ENCODE data around the gene VNN1. TPM values are rescaled to one million over a fixed set of nuclear protein-coding genes. Genes with fewer than 3 reads are reported as not detected.

Gene VNN1
- 0.33 TPM for total RNA-seq
- 2.2 TPM for polyA plus RNA-seq
- long read RNA-seq, donor 1, result 0 reads
- long read RNA-seq, donor 2, result 0 reads
- long read RNA-seq, donor 3, result 0 reads
- long read RNA-seq, donor 4, result 0 reads
- long read RNA-seq, donor 5, result 0 reads
- long read RNA-seq, donor 6, result 0 reads
- long read RNA-seq, donor 7, result 0 reads
- long read RNA-seq, donor 8, result 0 reads
- long read RNA-seq, donor 9, result 0 reads
- long read RNA-seq, donor 10, result 0 reads

GRCh38 chr6:132713352-132714134 lies at the start of gene VNN1:
Gene VNN1 (minus strand): TSS chr6:132714055. CDS start chr6:132714035, 20 bp downstream.
- no peak for DNase-seq (ENCODE audit: low read depth in 6 of 9, low spot score in 9 of 9)
- Histone ChIP-seq H3K27ac (ENCODE audit: low read depth in 1 of 2, low read length in 1 of 2) (no peak within 1 kb of the TSS), H3K4me1 (ENCODE audit: control insufficient read depth in 2 of 2, insufficient read depth in 2 of 2, low read length in 2 of 2) (no peaks in the 10 kb centered on the region), H3K36me3 (ENCODE audit: control insufficient read depth in 2 of 2, insufficient read depth in 2 of 2, low read length in 1 of 2) (no peaks in the 10 kb centered on the region), H3K4me3 (ENCODE audit: low read length in 2 of 2) (no peak within 1 kb of the TSS), H3K27me3 (ENCODE audit: control insufficient read depth in 2 of 2, insufficient read depth in 1 of 2, low read length in 1 of 2) (no peaks in the 10 kb centered on the region), H3K9me3 (ENCODE audit: control insufficient read depth in 2 of 2, insufficient read depth in 1 of 2, low read length in 1 of 2) (no peaks in the 10 kb centered on the region)
- WGBS, result 30% methylated on average over 8 of the region's 8 CpGs

GRCh38 chr6:132763269-132763668 lies 49.4 kb upstream of the VNN1 start:
- 29% methylated on average over 2 of the region's 2 CpGs for WGBS
- Histone ChIP-seq H3K27ac (ENCODE audit: low read depth in 1 of 2, low read length in 1 of 2) (peak overlapping the region in 1 of 2 donors; percentile 52), H3K4me1 (ENCODE audit: control insufficient read depth in 2 of 2, insufficient read depth in 2 of 2, low read length in 2 of 2) (no peaks in the 10 kb centered on the region), H3K4me3 (ENCODE audit: low read length in 2 of 2) (peak overlapping the region in 1 of 2 donors; percentile 33), H3K36me3 (ENCODE audit: control insufficient read depth in 2 of 2, insufficient read depth in 2 of 2, low read length in 1 of 2) (no peaks in the 10 kb centered on the region), H3K9me3 (ENCODE audit: control insufficient read depth in 2 of 2, insufficient read depth in 1 of 2, low read length in 1 of 2) (no peaks in the 10 kb centered on the region), H3K27me3 (ENCODE audit: control insufficient read depth in 2 of 2, insufficient read depth in 1 of 2, low read length in 1 of 2) (no peaks in the 10 kb centered on the region)
- DNase-seq (ENCODE audit: low read depth in 6 of 9, low spot score in 9 of 9), result peak in 8 of 9 donors; percentile 22 to 82 (median 50)

GRCh38 chr6:132760256-132760655 lies 46.4 kb upstream of the VNN1 start:
- Histone ChIP-seq H3K9me3 (ENCODE audit: control insufficient read depth in 2 of 2, insufficient read depth in 1 of 2, low read length in 1 of 2) (no peaks in the 10 kb centered on the region), H3K4me3 (ENCODE audit: low read length in 2 of 2) (no peak overlapping the region), H3K27ac (ENCODE audit: low read depth in 1 of 2, low read length in 1 of 2) (no peak overlapping the region), H3K27me3 (ENCODE audit: control insufficient read depth in 2 of 2, insufficient read depth in 1 of 2, low read length in 1 of 2) (no peaks in the 10 kb centered on the region), H3K4me1 (ENCODE audit: control insufficient read depth in 2 of 2, insufficient read depth in 2 of 2, low read length in 2 of 2) (no peaks in the 10 kb centered on the region), H3K36me3 (ENCODE audit: control insufficient read depth in 2 of 2, insufficient read depth in 2 of 2, low read length in 1 of 2) (no peaks in the 10 kb centered on the region)
- 94% methylated on average over 3 of the region's 3 CpGs for WGBS
- DNase-seq (ENCODE audit: low read depth in 6 of 9, low spot score in 9 of 9), result no peak

- Histone ChIP-seq H3K36me3 (ENCODE audit: control insufficient read depth in 2 of 2, insufficient read depth in 2 of 2, low read length in 1 of 2) (no peaks in the 10 kb centered on the region), H3K27me3 (ENCODE audit: control insufficient read depth in 2 of 2, insufficient read depth in 1 of 2, low read length in 1 of 2) (no peaks in the 10 kb centered on the region), H3K9me3 (ENCODE audit: control insufficient read depth in 2 of 2, insufficient read depth in 1 of 2, low read length in 1 of 2) (no peaks in the 10 kb centered on the region), H3K27ac (ENCODE audit: low read depth in 1 of 2, low read length in 1 of 2) (no peak overlapping the region), H3K4me3 (ENCODE audit: low read length in 2 of 2) (no peak overlapping the region), H3K4me1 (ENCODE audit: control insufficient read depth in 2 of 2, insufficient read depth in 2 of 2, low read length in 2 of 2) (no peaks in the 10 kb centered on the region)
- WGBS, result 98% methylated on average over 2 of the region's 2 CpGs
- DNase-seq (ENCODE audit: low read depth in 6 of 9, low spot score in 9 of 9), result no peak
Observed at GRCh38 chr6:132758689-132759088, 44.8 kb upstream of the VNN1 start.

- Histone ChIP-seq H3K27me3 (ENCODE audit: control insufficient read depth in 2 of 2, insufficient read depth in 1 of 2, low read length in 1 of 2) (no peaks in the 10 kb centered on the region), H3K27ac (ENCODE audit: low read depth in 1 of 2, low read length in 1 of 2) (no peak overlapping the region), H3K9me3 (ENCODE audit: control insufficient read depth in 2 of 2, insufficient read depth in 1 of 2, low read length in 1 of 2) (no peaks in the 10 kb centered on the region), H3K4me1 (ENCODE audit: control insufficient read depth in 2 of 2, insufficient read depth in 2 of 2, low read length in 2 of 2) (no peaks in the 10 kb centered on the region), H3K36me3 (ENCODE audit: control insufficient read depth in 2 of 2, insufficient read depth in 2 of 2, low read length in 1 of 2) (no peaks in the 10 kb centered on the region), H3K4me3 (ENCODE audit: low read length in 2 of 2) (no peak overlapping the region)
- WGBS, result 94% methylated on average over 1 of the region's 1 CpG
- no peak for DNase-seq (ENCODE audit: low read depth in 6 of 9, low spot score in 9 of 9)
Observed at GRCh38 chr6:132752255-132752654, 38.4 kb upstream of the VNN1 start.

GRCh38 chr6:132751828-132752227 lies 38.0 kb upstream of the VNN1 start:
- no peaks in the 10 kb centered on the region for H3K36me3 ChIP-seq (ENCODE audit: control insufficient read depth in 2 of 2, insufficient read depth in 2 of 2, low read length in 1 of 2)
- DNase-seq (ENCODE audit: low read depth in 6 of 9, low spot score in 9 of 9), result no peak
- H3K4me3 ChIP-seq (ENCODE audit: low read length in 2 of 2), result no peak overlapping the region
- no peaks in the 10 kb centered on the region for H3K4me1 ChIP-seq (ENCODE audit: control insufficient read depth in 2 of 2, insufficient read depth in 2 of 2, low read length in 2 of 2)
- no peak overlapping the region for H3K27ac ChIP-seq (ENCODE audit: low read depth in 1 of 2, low read length in 1 of 2)
- H3K9me3 ChIP-seq (ENCODE audit: control insufficient read depth in 2 of 2, insufficient read depth in 1 of 2, low read length in 1 of 2), result no peaks in the 10 kb centered on the region
- WGBS, result 97% methylated on average over 1 of the region's 1 CpG
- H3K27me3 ChIP-seq (ENCODE audit: control insufficient read depth in 2 of 2, insufficient read depth in 1 of 2, low read length in 1 of 2), result no peaks in the 10 kb centered on the region

- Histone ChIP-seq H3K4me3 (ENCODE audit: low read length in 2 of 2) (no peak overlapping the region), H3K36me3 (ENCODE audit: control insufficient read depth in 2 of 2, insufficient read depth in 2 of 2, low read length in 1 of 2) (no peaks in the 10 kb centered on the region), H3K9me3 (ENCODE audit: control insufficient read depth in 2 of 2, insufficient read depth in 1 of 2, low read length in 1 of 2) (no peaks in the 10 kb centered on the region), H3K27ac (ENCODE audit: low read depth in 1 of 2, low read length in 1 of 2) (no peak overlapping the region), H3K4me1 (ENCODE audit: control insufficient read depth in 2 of 2, insufficient read depth in 2 of 2, low read length in 2 of 2) (no peaks in the 10 kb centered on the region), H3K27me3 (ENCODE audit: control insufficient read depth in 2 of 2, insufficient read depth in 1 of 2, low read length in 1 of 2) (no peaks in the 10 kb centered on the region)
- DNase-seq (ENCODE audit: low read depth in 6 of 9, low spot score in 9 of 9), result peak in 1 of 9 donors; percentile 8
- WGBS, result 94% methylated on average over 4 of the region's 4 CpGs
Observed at GRCh38 chr6:132751306-132751705, 37.5 kb upstream of the VNN1 start.

- H3K9me3 ChIP-seq (ENCODE audit: control insufficient read depth in 2 of 2, insufficient read depth in 1 of 2, low read length in 1 of 2), result no peaks in the 10 kb centered on the region
- H3K36me3 ChIP-seq (ENCODE audit: control insufficient read depth in 2 of 2, insufficient read depth in 2 of 2, low read length in 1 of 2), result no peaks in the 10 kb centered on the region
- no peak for DNase-seq (ENCODE audit: low read depth in 6 of 9, low spot score in 9 of 9)
- H3K27me3 ChIP-seq (ENCODE audit: control insufficient read depth in 2 of 2, insufficient read depth in 1 of 2, low read length in 1 of 2), result no peaks in the 10 kb centered on the region
- no peaks in the 10 kb centered on the region for H3K4me1 ChIP-seq (ENCODE audit: control insufficient read depth in 2 of 2, insufficient read depth in 2 of 2, low read length in 2 of 2)
- H3K27ac ChIP-seq (ENCODE audit: low read depth in 1 of 2, low read length in 1 of 2), result no peak overlapping the region
- 87% methylated on average over 8 of the region's 8 CpGs for WGBS
- H3K4me3 ChIP-seq (ENCODE audit: low read length in 2 of 2), result no peak overlapping the region
Observed at GRCh38 chr6:132750455-132751248, 36.8 kb upstream of the VNN1 start.

GRCh38 chr6:132749111-132749510 lies 35.3 kb upstream of the VNN1 start:
- Histone ChIP-seq H3K27ac (ENCODE audit: low read depth in 1 of 2, low read length in 1 of 2) (no peak overlapping the region), H3K4me1 (ENCODE audit: control insufficient read depth in 2 of 2, insufficient read depth in 2 of 2, low read length in 2 of 2) (no peaks in the 10 kb centered on the region), H3K36me3 (ENCODE audit: control insufficient read depth in 2 of 2, insufficient read depth in 2 of 2, low read length in 1 of 2) (no peaks in the 10 kb centered on the region), H3K9me3 (ENCODE audit: control insufficient read depth in 2 of 2, insufficient read depth in 1 of 2, low read length in 1 of 2) (no peaks in the 10 kb centered on the region), H3K4me3 (ENCODE audit: low read length in 2 of 2) (no peak overlapping the region), H3K27me3 (ENCODE audit: control insufficient read depth in 2 of 2, insufficient read depth in 1 of 2, low read length in 1 of 2) (no peaks in the 10 kb centered on the region)
- DNase-seq (ENCODE audit: low read depth in 6 of 9, low spot score in 9 of 9), result no peak
- 77% methylated on average over 4 of the region's 4 CpGs for WGBS

Measured in thymus (tissue), 14 donors.